HEK293 (cell line): ENCODE data around the gene LBX2.

Experiments
- CTCF ChIA-PET: fragments of 350-600 bp; formaldehyde crosslinking; extraction: SDS; loops from one replicate; lab custom pipeline; 2021; ENCODE audit warnings: antibody characterized with exemption; lab: Yijun Ruan, JAX
- POLR2A ChIA-PET: fragments of 300-600 bp; formaldehyde crosslinking; extraction: SDS; loops from one replicate; lab custom pipeline; 2020; ENCODE audit warnings: antibody characterized with exemption, inconsistent platforms; lab: Yijun Ruan, JAX
- H3K27ac ChIP-seq: fragments of 200-500 bp; sonication (Bioruptor generic); 2 replicates; pipeline ENCODE4 v1.5.1; 2014; ENCODE audit warnings: low read depth, low read length, control low read depth, inconsistent platforms; ENCODE audit errors: extremely low read depth
- H3K36me3 ChIP-seq, 2 experiments: fragments of 200-500 bp in 1 of 2; sonication (Bioruptor generic) in 1 of 2; 1 replicate in 1 of 2; 2 replicates in 1 of 2; pipeline ENCODE4 v1.5.1; 2014 to 2017; ENCODE audit warnings: inconsistent platforms in 2 of 2, low read length in 2 of 2; ENCODE audit not compliant: control insufficient read depth in 2 of 2, insufficient read depth in 1 of 2
- H3K4me1 ChIP-seq: fragments of 200-500 bp; sonication (Bioruptor generic); 2 replicates; pipeline ENCODE4 v1.5.1; 2014; ENCODE audit warnings: mild to moderate bottlenecking, low read length, inconsistent platforms; ENCODE audit not compliant: control insufficient read depth, insufficient read depth
- H3K4me3 ChIP-seq: 2 replicates; pipeline ENCODE4 v1.5.1; 2011; ENCODE audit warnings: low read depth, mild to moderate bottlenecking, control low read depth, low read length, moderate library complexity
- H3K9me3 ChIP-seq: fragments of 200-500 bp; sonication (Bioruptor generic); 2 replicates; pipeline ENCODE4 v1.5.1; 2014; ENCODE audit warnings: low read depth, low read length, inconsistent platforms; ENCODE audit not compliant: control insufficient read depth, insufficient read depth
- ELK4 ChIP-seq: IDR thresholded peaks from 2 replicates; pipeline ENCODE4 v1.6.1; 2011; ENCODE audit warnings: mild to moderate bottlenecking, low read depth, low read length, borderline replicate concordance
- GLI2 ChIP-seq: fragments of 450-650 bp; formaldehyde crosslinking; IDR thresholded peaks from 2 replicates; pipeline ENCODE4; 2017; ENCODE audit warnings: missing biosample characterization, missing genetic modification characterization, low read depth, borderline replicate concordance
- KLF9 ChIP-seq: fragments of 450-650 bp; formaldehyde crosslinking; IDR thresholded peaks from 2 replicates; pipeline ENCODE4 v1.5.1; 2016; ENCODE audit warnings: missing biosample characterization, missing genetic modification characterization, low read depth
- MZF1 ChIP-seq: fragments of 450-650 bp; formaldehyde crosslinking; IDR thresholded peaks from 2 replicates; pipeline ENCODE4 v1.5.1; 2017; ENCODE audit warnings: missing biosample characterization, missing genetic modification characterization, borderline replicate concordance
- SP2 ChIP-seq: fragments of 450-650 bp; formaldehyde crosslinking; IDR thresholded peaks from 2 replicates; pipeline ENCODE4 v1.5.1; 2016; ENCODE audit warnings: missing biosample characterization, missing genetic modification characterization
- ZBTB7A ChIP-seq: fragments of 450-650 bp; formaldehyde crosslinking; IDR thresholded peaks from 2 replicates; pipeline ENCODE4 v1.5.1; 2016; ENCODE audit warnings: low read depth, missing biosample characterization, missing genetic modification characterization
- ZFP69B ChIP-seq: fragments of 450-650 bp; formaldehyde crosslinking; IDR thresholded peaks from 2 replicates; pipeline ENCODE4 v1.5.1; 2016; ENCODE audit warnings: missing biosample characterization, missing genetic modification characterization
- ZNF132 ChIP-seq: fragments of 450-650 bp; formaldehyde crosslinking; IDR thresholded peaks from 2 replicates; pipeline ENCODE4 v1.5.1; 2017; ENCODE audit warnings: missing biosample characterization, missing genetic modification characterization, borderline replicate concordance
- ZNF23 ChIP-seq: fragments of 450-650 bp; formaldehyde crosslinking; IDR thresholded peaks from 2 replicates; pipeline ENCODE4 v1.5.1; 2016; ENCODE audit warnings: missing biosample characterization, missing genetic modification characterization, borderline replicate concordance
- ZNF239 ChIP-seq: fragments of 450-650 bp; formaldehyde crosslinking; IDR thresholded peaks from 2 replicates; pipeline ENCODE4 v1.5.1; 2016; ENCODE audit warnings: missing biosample characterization, missing genetic modification characterization
- ZNF302 ChIP-seq: fragments of 450-650 bp; formaldehyde crosslinking; IDR thresholded peaks from 2 replicates; pipeline ENCODE4 v1.5.1; 2016; ENCODE audit warnings: missing biosample characterization, missing genetic modification characterization, low read depth
- ZNF324 ChIP-seq: fragments of 450-650 bp; formaldehyde crosslinking; IDR thresholded peaks from 2 replicates; pipeline ENCODE4 v1.5.1; 2016; ENCODE audit warnings: missing biosample characterization, missing genetic modification characterization
- ZNF549 ChIP-seq: fragments of 450-650 bp; IDR thresholded peaks from 2 replicates; pipeline ENCODE4 v1.5.1; 2018; ENCODE audit warnings: missing biosample characterization, missing genetic modification characterization, mild to moderate bottlenecking, inconsistent platforms, moderate library complexity
- ZNF560 ChIP-seq: fragments of 450-650 bp; formaldehyde crosslinking; IDR thresholded peaks from 2 replicates; pipeline ENCODE4 v1.5.1; 2017; ENCODE audit warnings: missing biosample characterization, missing genetic modification characterization, borderline replicate concordance
- ZNF561 ChIP-seq: fragments of 450-650 bp; IDR thresholded peaks from 2 replicates; pipeline ENCODE4 v1.5.1; 2018; ENCODE audit warnings: missing biosample characterization, missing genetic modification characterization, borderline replicate concordance
- ZNF670 ChIP-seq: fragments of 450-650 bp; formaldehyde crosslinking; IDR thresholded peaks from 2 replicates; pipeline ENCODE4 v1.5.1; 2016; ENCODE audit warnings: missing biosample characterization, missing genetic modification characterization, low read depth
- ZNF785 ChIP-seq: fragments of 450-650 bp; formaldehyde crosslinking; IDR thresholded peaks from 2 replicates; pipeline ENCODE4 v1.5.1; 2016; ENCODE audit warnings: missing biosample characterization, missing genetic modification characterization
- ZSCAN16 ChIP-seq: fragments of 450-650 bp; formaldehyde crosslinking; IDR thresholded peaks from 2 replicates; pipeline ENCODE4 v1.5.1; 2016; ENCODE audit warnings: missing biosample characterization, missing genetic modification characterization
- TF ChIP-seq, protein P1 (sequence below): fragments of 450-650 bp; formaldehyde crosslinking; IDR thresholded peaks from 2 replicates; pipeline ENCODE4 v1.5.1; 2016; ENCODE audit warnings: missing biosample characterization, missing genetic modification characterization
- TF ChIP-seq, protein P2 (sequence below): fragments of 450-650 bp; formaldehyde crosslinking; optimal IDR thresholded peaks from 2 replicates; pipeline ENCODE3; 2016; ENCODE audit warnings: missing biosample characterization, mild to moderate bottlenecking, missing genetic modification characterization
- TF ChIP-seq, protein P3 (sequence below): fragments of 450-650 bp; formaldehyde crosslinking; IDR thresholded peaks from 2 replicates; pipeline ENCODE4 v1.5.1; 2016; ENCODE audit warnings: missing biosample characterization, missing genetic modification characterization

Gene LBX2

DNA sequence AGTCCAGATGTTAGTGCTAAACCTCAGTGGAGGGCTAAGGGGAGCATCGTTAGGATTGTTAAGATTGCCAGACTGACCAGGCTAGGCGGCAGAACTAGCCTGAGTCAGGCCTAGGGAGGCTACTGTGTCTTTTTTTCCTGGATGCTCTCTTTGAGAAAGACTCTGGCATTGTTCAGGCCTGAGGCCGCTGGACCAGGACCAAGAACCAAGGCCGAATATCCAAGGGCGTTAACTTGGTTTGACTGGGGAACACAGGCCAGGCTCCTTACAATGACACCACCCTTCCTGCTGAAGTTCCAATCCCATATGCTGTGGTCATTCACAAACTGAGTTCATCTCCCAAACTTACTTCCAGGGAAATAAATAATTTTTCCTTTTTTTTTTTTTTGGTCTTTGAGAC, 40.9 kb upstream of the LBX2 start (continued):
- TF ChIP-seq, protein P1, sequence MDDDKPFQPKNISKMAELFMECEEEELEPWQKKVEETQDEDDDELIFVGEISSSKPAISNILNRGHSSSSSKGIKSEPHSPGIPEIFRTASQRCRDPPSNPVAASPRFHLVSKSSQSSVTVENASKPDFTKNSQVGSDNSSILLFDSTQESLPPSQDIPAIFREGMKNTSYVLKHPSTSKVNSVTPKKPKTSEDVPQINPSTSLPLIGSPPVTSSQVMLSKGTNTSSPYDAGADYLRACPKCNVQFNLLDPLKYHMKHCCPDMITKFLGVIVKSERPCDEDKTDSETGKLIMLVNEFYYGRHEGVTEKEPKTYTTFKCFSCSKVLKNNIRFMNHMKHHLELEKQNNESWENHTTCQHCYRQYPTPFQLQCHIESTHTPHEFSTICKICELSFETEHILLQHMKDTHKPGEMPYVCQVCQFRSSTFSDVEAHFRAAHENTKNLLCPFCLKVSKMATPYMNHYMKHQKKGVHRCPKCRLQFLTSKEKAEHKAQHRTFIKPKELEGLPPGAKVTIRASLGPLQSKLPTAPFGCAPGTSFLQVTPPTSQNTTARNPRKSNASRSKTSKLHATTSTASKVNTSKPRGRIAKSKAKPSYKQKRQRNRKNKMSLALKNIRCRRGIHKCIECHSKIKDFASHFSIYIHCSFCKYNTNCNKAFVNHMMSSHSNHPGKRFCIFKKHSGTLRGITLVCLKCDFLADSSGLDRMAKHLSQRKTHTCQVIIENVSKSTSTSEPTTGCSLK (tag by site-specific recombination), result no peak
- no peak for TF ChIP-seq ZNF23 (tag by site-specific recombination)
- TF ChIP-seq, all 188 proteins: peak for 0

- TF ChIP-seq ZNF132 (tag by site-specific recombination), result no peak
- no peak for TF ChIP-seq ZNF324 (tag by site-specific recombination)
- no peak for TF ChIP-seq ZNF549 (tag by site-specific recombination)
- no peaks in the 10 kb centered on the region for H3K9me3 ChIP-seq
- ChIA-PET POLR2A (no interaction called here), CTCF (no interaction called here)
- H3K4me3 ChIP-seq, result no peak overlapping the region
- peaks cover 0 to 6% of the 10 kb centered on the region in 2 experiments; a peak in 1 of 3 replicates for H3K36me3 ChIP-seq
- H3K4me1 ChIP-seq, result no peaks in the 10 kb centered on the region
- no peak overlapping the region for H3K27ac ChIP-seq
These were observed 39.5 kb upstream of the LBX2 start for GRCh38 chr2:74538881-74539339.

DNA sequence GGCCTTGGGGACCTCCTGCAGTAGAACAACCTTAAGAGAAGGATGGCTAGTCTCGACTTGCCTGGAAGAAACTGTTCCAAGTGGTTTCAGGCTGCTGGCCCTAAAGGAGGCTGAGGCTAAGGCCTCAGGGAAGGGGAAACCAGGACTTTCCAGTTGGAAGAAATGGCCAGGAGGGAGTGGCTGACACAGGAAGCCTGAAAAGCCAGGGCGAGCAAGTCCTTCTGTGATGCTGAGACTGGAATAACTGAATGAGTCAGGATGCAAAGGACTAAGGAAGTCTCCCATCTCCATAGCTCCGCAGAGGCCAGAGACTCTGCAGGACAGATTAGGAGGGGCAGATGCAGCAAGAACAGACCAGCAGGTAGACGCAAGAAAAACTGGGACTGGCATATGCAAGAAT, 37.7 kb upstream of the LBX2 start:
- TF ChIP-seq ZNF785 (tag by site-specific recombination) (no peak), ZSCAN16 (no peak), MZF1 (no peak), ZNF560 (no peak), ZNF239 (tag by site-specific recombination) (no peak), ZFP69B (tag by site-specific recombination) (no peak), ELK4 (no peak), ZBTB7A (tag by site-specific recombination) (no peak), ZNF561 (no peak), ZNF302 (tag by site-specific recombination) (no peak), GLI2 (tag by site-specific recombination) (no peak), ZNF23 (tag by site-specific recombination) (no peak), KLF9 (tag by site-specific recombination) (no peak), SP2 (no peak), ZNF670 (tag by site-specific recombination) (no peak)
- TF ChIP-seq, protein P1 (tag by site-specific recombination), result no peak
- TF ChIP-seq, protein P2, sequence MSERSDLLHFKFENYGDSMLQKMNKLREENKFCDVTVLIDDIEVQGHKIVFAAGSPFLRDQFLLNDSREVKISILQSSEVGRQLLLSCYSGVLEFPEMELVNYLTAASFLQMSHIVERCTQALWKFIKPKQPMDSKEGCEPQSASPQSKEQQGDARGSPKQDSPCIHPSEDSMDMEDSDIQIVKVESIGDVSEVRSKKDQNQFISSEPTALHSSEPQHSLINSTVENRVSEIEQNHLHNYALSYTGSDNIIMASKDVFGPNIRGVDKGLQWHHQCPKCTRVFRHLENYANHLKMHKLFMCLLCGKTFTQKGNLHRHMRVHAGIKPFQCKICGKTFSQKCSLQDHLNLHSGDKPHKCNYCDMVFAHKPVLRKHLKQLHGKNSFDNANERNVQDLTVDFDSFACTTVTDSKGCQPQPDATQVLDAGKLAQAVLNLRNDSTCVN, result no peak
- TF ChIP-seq, protein P3, sequence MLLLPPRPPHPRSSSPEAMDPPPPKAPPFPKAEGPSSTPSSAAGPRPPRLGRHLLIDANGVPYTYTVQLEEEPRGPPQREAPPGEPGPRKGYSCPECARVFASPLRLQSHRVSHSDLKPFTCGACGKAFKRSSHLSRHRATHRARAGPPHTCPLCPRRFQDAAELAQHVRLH (tag by site-specific recombination), result no peak
- Histone ChIP-seq H3K27ac (no peak overlapping the region), H3K36me3 (peaks cover 0 to 24% of the 10 kb centered on the region in 2 experiments; a peak in 1 of 3 replicates), H3K4me1 (no peaks in the 10 kb centered on the region), H3K9me3 (no peaks in the 10 kb centered on the region), H3K4me3 (no peak overlapping the region)
- ChIA-PET CTCF (no interaction called here), POLR2A (no interaction called here)
